Body of pancreas (tissue), 4 donors: ENCODE data around the gene FAM193A. TPM values are rescaled to one million over a fixed set of nuclear protein-coding genes. Genes with fewer than 3 reads are reported as not detected.
A peak's percentile ranks its signal among the peaks of the same experiment; 100 is the strongest.

ENCODE experiments used
- ATAC-seq: fragments of 150-250 bp; one replicate; pipeline ENCODE4 v1.9.1; 2016
- DNase-seq, 4 donors: peaks; one replicate each; pipeline ENCODE4 v3.0.0-alpha.2; 2019
- H3K27ac ChIP-seq, 4 donors: fragments of 200-600 bp; sonication (generic); 1 replicate in 3 of 4; 2 replicates in 1 of 4; pipeline versions ENCODE4 v1.5.1 to v1.6.1; 2016 to 2019; ENCODE audit warnings: mild to moderate bottlenecking in 1 of 4, mixed read lengths in 1 of 4, moderate library complexity in 1 of 4
- H3K27me3 ChIP-seq, 2 donors: fragments of 200-600 bp; sonication (generic); one replicate each; pipeline ENCODE4 v1.6.0; 2016; ENCODE audit warnings: mild to moderate bottlenecking in 1 of 2
- H3K36me3 ChIP-seq, 2 donors: fragments of 200-600 bp; sonication (generic); replicated peaks in 1 of 2; 2 replicates each; pipeline ENCODE4 v1.5.1; 2016; ENCODE audit warnings: low read depth in 2 of 2; ENCODE audit not compliant: insufficient read depth in 1 of 2
- H3K4me1 ChIP-seq: fragments of 200-600 bp; sonication (generic); one replicate; pipeline ENCODE4 v1.6.0; 2016
- H3K4me3 ChIP-seq, 2 donors: fragments of 200-600 bp; sonication (generic); 1 replicate in 1 of 2; 2 replicates in 1 of 2; pipeline ENCODE4 v1.5.1; 2016 to 2019
- H3K9me3 ChIP-seq, 3 donors: fragments of 200-600 bp; sonication (generic); 1 replicate in 2 of 3; 2 replicates in 1 of 3; pipeline ENCODE4 v1.5.1; 2016
- CTCF ChIP-seq, 7 experiments: fragments of 450-650 bp in 4 of 7; fragments of 200-600 bp in 3 of 7; sonication (generic) in 3 of 7; IDR thresholded peaks; one replicate each; pipeline ENCODE4 v1.5.1; 2016 to 2019; ENCODE audit warnings: antibody characterized with exemption in 7 of 7
- POLR2A ChIP-seq, 3 donors: fragments of 450-650 bp; IDR thresholded peaks; one replicate each; pipeline ENCODE4 v1.6.1; 2016; ENCODE audit warnings: antibody characterized with exemption in 3 of 3, mild to moderate bottlenecking in 2 of 3
- WGBS, 2 donors: methylation state at CpG; one replicate each; pipeline ENCODE4 v1.1.5; 2017; 5-methylcytosine and 5-hydroxymethylcytosine counted together
- intact Hi-C: fragments of 100-400 bp; cut with DNase I; formaldehyde crosslinking; loops from one replicate; pipeline ENCODE4 v1.15.1; 2023
- total RNA-seq, 2 donors: library from RNA; depleted of rRNA; stranded (reverse); fragments of >200 nt; gene quantifications; one replicate each; pipeline ENCODE4 v1.1.0, GENCODE V29; 2016

FAM193A gene
- total RNA-seq, 2 donors from 2014 or later = 14.8 to 22.7 TPM

- H3K4me3 ChIP-seq = no peak overlapping the region
- no peaks in the 10 kb centered on the region for H3K27me3 ChIP-seq
- DNase-seq = no peak
- H3K4me1 ChIP-seq = peaks cover 22% of the 10 kb centered on the region
- ATAC-seq = no peak
- 89 to 93% methylated on average over 5 of the region's 5 CpGs for WGBS, 2 donors
- H3K9me3 ChIP-seq = no peaks in the 10 kb centered on the region
- intact Hi-C loops = no loop called here
- peak overlapping the region in 3 of 4 donors; percentile 28 to 68 (median 55) for H3K27ac ChIP-seq
- TF ChIP-seq POLR2A (IDR thresholded peaks at IDR 0.05) = no peak
- no peak for TF ChIP-seq CTCF (IDR thresholded peaks at IDR 0.05)
- H3K36me3 ChIP-seq = peaks cover 0 to 4% of the 10 kb centered on the region in 2 donors
Observed at GRCh38 chr4:2713337-2713736, 176.9 kb downstream of the FAM193A start.

- peak in 3 of 4 donors; percentile 48 to 70 (median 54) for DNase-seq
- Histone ChIP-seq H3K4me3 (no peak overlapping the region), H3K27ac (peak overlapping the region in 3 of 4 donors; percentile 28 to 68 (median 55)), H3K27me3 (no peaks in the 10 kb centered on the region), H3K4me1 (peaks cover 22% of the 10 kb centered on the region), H3K36me3 (peaks cover 0 to 5% of the 10 kb centered on the region in 2 donors), H3K9me3 (no peaks in the 10 kb centered on the region)
- intact Hi-C loops = no loop called here
- 30 to 42% methylated on average over 10 of the region's 10 CpGs for whole genome bisulfite sequencing, 2 donors
- no peak for TF ChIP-seq POLR2A (IDR thresholded peaks at IDR 0.05)
- no peak for TF ChIP-seq CTCF (IDR thresholded peaks at IDR 0.05)
- peak; percentile 79 for ATAC-seq
Observed at GRCh38 chr4:2714061-2714770, 177.8 kb downstream of the FAM193A start.

GRCh38 chr4:2714918-2715317 is 178.5 kb downstream of the FAM193A start:
- TF ChIP-seq CTCF (IDR thresholded peaks at IDR 0.05) (no peak), POLR2A (IDR thresholded peaks at IDR 0.05) (no peak)
- H3K36me3 ChIP-seq = peaks cover 0 to 8% of the 10 kb centered on the region in 2 donors
- intact Hi-C loops = no loop called here
- no peak overlapping the region for H3K4me3 ChIP-seq
- DNase-seq (no peak), ATAC-seq (no peak)
- WGBS, 2 donors = 33 to 50% methylated on average over 4 of the region's 4 CpGs
- H3K9me3 ChIP-seq = no peaks in the 10 kb centered on the region
- H3K27ac ChIP-seq = peak overlapping the region in 3 of 4 donors; percentile 28 to 68 (median 55)
- H3K4me1 ChIP-seq = peaks cover 22% of the 10 kb centered on the region
- no peaks in the 10 kb centered on the region for H3K27me3 ChIP-seq

- Histone ChIP-seq H3K36me3 (peaks cover 0 to 10% of the 10 kb centered on the region in 2 donors), H3K4me1 (peaks cover 22% of the 10 kb centered on the region), H3K27me3 (no peaks in the 10 kb centered on the region), H3K4me3 (no peak overlapping the region), H3K9me3 (no peaks in the 10 kb centered on the region), H3K27ac (peak overlapping the region in 1 of 4 donors; percentile 68)
- DNase-seq = no peak
- intact Hi-C loops = no loop called here
- WGBS, 2 donors = 78 to 80% methylated on average over 5 of the region's 5 CpGs
- ATAC-seq = no peak
- TF ChIP-seq CTCF (IDR thresholded peaks at IDR 0.05) = no peak
- no peak for TF ChIP-seq POLR2A (IDR thresholded peaks at IDR 0.05)
Observed at GRCh38 chr4:2715426-2715825, 179.0 kb downstream of the FAM193A start.

- TF ChIP-seq POLR2A (IDR thresholded peaks at IDR 0.05) (no peak), CTCF (IDR thresholded peaks at IDR 0.05) (no peak)
- DNase-seq (no peak), ATAC-seq (no peak)
- no peaks in the 10 kb centered on the region for H3K27me3 ChIP-seq
- peaks cover 22% of the 10 kb centered on the region for H3K4me1 ChIP-seq
- peaks cover 0 to 11% of the 10 kb centered on the region in 2 donors for H3K36me3 ChIP-seq
- H3K9me3 ChIP-seq = no peaks in the 10 kb centered on the region
- H3K4me3 ChIP-seq = no peak overlapping the region
- intact Hi-C loops = no loop called here
- 96 to 100% methylated on average over 5 to 8 of the region's 8 CpGs for WGBS, 2 donors
- no peak overlapping the region for H3K27ac ChIP-seq
Observed at GRCh38 chr4:2716236-2716635, 179.8 kb downstream of the FAM193A start.
